Vagina (tissue), 2 donors: ENCODE measurements around the gene CUEDC1.

Experiments
- CTCF ChIP-seq, 3 experiments: fragments of 450-650 bp in 2 of 3; fragments of 200-600 bp in 1 of 3; sonication (generic) in 1 of 3; IDR thresholded peaks; one replicate each; pipeline ENCODE4 v1.5.1; 2017 to 2019; ENCODE audit warnings: antibody characterized with exemption in 3 of 3, mild to moderate bottlenecking in 2 of 3, moderate library complexity in 2 of 3
- POLR2A ChIP-seq, 2 donors: fragments of 450-650 bp; IDR thresholded peaks; one replicate each; pipeline ENCODE4 v1.6.1; 2017; ENCODE audit warnings: antibody characterized with exemption in 2 of 2, mild to moderate bottlenecking in 2 of 2, moderate library complexity in 2 of 2
- POLR2AphosphoS5 ChIP-seq, 2 donors: sonication (generic); formaldehyde crosslinking; IDR thresholded peaks; one replicate each; pipeline ENCODE4 v1.9.0; 2017; ENCODE audit warnings: antibody characterized with exemption in 2 of 2, mild to moderate bottlenecking in 2 of 2, low read depth in 1 of 2; ENCODE audit not compliant: insufficient read depth in 1 of 2

- TF ChIP-seq CTCF (IDR thresholded peaks at IDR 0.05) (no peak), POLR2AphosphoS5 (IDR thresholded peaks at IDR 0.05; ENCODE audit: insufficient read depth in 1 of 2, low read depth in 1 of 2) (peak; percentile 98 to 100), POLR2A (IDR thresholded peaks at IDR 0.05) (peak in 1 of 2 donors; percentile 77)
Observed at GRCh38 chr17:57849874-57850754, 105.1 kb downstream of the CUEDC1 start, which contains the start of gene MRPS23.
